HG03571 (cell line): ENCODE data around the gene MYG1.
"Not testable (repeated sequence)": the region's sequence is repeated elsewhere in the genome, so short reads cannot be mapped to it uniquely, and the experiment has no call there.

Experiments
- ATAC-seq: cut with Tn5 transposase; IDR thresholded peaks from one replicate; pipeline ENCODE4 v1.9.1; 2021; ENCODE audit not compliant: unreplicated experiment

Gene MYG1

DNA sequence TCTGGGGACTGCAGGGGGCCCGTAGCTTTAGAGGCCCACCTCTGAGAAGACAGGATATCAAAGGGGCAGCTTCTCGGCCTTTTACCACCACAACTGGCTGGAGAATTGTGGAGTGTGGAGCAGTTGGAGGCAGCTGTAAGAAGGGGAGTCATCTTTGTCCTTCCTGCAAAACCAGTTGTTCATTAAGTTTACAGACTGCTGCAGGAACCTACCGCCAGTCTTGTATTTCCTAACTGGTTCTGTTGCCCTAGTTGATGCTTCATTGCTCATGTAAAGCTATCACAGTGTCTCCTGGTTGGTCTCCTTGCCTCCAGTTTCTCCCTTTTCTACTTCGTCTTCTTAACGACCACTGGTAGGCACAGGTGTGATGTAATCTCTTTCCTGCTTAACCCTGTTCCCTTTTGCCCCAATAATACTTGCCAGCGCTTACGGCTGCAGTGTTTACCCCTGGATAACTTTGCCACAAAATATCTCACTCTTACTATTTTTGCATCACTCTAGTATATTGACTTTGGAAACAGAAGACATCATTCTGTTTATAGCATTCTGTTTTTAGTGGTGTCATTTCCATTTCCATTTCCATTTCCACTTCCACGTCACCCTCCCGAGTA lies 19.5 kb upstream of the MYG1 start:
- no peak for ATAC-seq

DNA sequence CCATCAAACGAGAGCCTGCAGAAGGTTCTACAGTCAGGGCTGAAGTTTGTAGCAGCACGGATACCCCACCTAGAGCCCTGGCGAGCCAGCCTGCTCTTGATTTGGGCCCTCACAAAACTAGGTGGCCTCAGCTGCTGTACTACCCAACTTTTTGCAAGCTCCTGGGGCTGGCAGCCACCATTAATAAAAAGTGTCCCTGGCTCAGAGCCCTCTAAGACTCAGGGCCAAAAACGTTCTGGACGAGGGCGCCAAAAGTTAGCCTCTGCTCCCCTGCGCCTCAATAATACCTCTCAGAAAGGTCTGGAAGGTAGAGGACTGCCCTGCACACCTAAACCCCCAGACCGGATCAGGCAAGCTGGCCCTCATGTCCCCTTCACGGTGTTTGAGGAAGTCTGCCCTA lies 13.0 kb upstream of the MYG1 start:
- ATAC-seq: no peak

DNA sequence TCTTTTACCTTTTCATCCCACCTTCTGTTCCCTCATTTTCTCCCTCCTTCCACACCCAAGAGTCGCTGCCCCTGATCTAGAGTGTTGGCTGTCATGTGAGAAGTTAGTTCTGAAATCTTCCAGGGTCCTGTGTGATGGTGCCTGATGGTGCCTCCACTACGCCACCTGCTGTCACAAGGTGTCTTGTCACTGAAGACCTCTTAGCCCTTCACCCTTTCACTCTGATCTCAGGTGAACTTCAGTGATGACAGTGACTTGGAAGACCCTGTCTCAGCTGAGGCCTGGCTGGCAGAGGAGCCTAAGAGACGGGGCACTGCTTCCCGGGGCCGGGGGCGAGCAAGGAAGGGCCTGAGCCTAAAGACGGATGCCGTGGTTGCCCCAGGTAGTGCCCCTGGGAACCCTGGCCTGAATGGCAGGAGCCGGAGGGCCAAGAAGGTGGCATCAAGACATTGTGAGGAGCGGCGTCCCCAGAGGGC lies 11.7 kb upstream of the MYG1 start:
- no peak for ATAC-seq

DNA sequence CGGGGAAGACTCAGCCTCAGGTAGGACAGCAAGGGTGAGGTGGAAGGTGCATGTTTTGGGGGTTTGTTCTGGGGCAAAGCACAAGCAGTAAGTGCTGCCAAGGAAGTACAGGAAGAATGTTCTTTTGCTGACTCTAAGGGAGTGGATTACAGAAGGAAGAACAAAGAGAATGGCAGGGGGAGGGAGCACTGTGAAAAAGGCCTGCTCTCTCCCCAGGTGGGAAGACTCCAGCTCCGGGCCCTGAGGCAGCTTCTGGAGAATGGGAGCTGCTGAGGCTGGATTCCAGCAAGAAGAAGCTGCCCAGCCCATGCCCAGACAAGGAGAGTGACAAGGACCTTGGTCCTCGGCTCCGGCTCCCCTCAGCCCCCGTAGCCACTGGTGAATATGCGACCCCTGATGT lies 11.2 kb upstream of the MYG1 start:
- no peak for ATAC-seq

DNA sequence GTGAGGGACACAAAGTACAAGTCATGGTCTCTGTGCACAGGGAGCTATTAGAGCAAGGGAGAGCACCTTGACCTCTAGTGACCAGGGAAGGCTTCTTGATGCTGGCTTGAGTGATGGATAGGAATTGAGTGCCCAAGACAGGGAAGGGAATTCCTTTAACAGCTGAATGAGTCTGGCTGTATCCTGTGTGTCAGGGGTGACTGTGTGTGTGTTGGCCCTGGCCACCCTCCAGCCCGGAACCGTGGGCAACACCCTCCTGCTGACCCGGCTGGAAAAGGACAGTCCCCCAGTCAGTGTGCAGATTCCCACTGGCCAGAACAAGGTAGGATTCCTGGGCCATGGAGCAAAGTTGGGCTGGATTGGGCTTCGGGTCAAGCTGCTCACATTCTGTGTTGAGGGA lies 9.6 kb upstream of the MYG1 start:
- no peak for ATAC-seq

DNA sequence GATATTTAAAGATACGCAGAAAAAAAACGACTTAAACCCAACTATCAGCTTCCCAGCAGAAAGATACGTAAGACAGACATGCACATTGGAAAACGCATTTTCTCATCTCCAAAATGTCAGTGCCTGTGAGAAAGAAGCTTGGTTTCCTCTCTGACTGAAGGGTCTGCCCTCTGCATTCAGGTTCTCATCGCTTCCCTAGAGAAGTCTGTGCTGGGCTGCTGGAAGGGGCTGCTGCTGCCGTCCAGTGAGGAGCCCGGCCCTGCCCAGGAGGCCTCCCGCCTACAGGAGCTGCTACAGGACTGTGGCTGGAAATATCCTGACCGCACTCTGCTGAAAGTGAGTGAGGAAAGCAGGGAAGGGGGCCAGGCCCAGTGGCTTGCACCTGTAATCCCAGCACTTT lies 8.8 kb upstream of the MYG1 start:
- no peak for ATAC-seq

DNA sequence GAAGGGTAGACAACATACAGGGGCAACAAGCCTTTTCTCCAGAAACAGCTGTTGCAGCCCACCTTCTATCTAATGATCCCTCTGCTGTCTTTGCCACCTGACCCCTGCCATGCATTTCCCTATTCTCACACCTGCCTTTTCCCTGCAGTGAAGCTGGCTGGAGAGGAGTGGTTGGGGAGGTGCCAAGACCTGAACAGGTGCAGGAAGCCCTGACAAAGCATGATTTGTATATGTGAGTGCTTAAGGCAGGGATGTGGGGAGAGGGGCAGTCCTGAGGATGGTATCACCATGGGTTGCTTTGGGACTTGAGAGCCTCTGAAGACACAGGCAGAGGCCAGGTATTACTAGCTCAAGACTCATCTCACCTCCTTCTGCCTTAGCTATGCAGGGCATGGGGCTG lies 7.1 kb upstream of the MYG1 start:
- ATAC-seq: no peak

DNA sequence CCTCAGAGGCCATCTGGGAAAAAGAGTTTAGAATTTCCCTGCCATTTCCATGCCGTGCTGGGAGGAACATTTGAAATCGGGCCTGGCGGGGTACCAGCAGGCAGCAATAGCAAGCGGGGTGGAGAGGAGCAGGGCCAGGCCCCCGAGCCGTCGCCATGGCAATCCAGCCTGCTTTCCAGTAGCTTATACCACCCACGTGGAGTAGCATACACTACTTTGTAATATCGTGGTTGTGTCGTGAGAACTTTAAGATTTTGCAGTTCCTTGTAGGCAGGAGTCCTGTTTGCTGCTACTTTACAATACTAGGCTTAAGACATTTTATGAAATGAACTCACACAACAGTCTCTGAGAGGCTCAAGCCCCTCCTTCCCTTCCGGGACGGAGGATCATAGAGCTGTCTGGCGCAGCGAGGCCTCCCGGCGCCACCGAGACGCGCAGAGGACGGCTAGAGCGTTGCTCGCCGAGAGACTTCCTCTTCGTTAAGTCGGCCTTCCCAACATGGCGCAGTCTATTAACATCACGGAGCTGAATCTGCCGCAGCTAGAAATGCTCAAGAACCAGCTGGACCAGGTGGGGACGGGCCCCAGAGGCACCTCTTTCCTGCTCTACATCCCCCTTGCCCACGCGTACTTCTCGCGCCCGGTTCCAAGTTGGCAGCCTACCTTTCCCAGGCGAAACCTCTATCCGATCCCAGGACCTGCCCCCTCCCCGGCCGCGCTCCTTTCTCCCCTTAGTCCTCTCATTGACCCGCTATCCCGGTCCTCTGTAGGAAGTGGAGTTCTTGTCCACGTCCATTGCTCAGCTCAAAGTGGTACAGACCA lies 4.2 kb upstream of the MYG1 start, which contains the start of gene PFDN5:
TSS of gene PFDN5 (plus strand) at position 473 of the 821 bp plus-strand sequence. CDS start at position 499, 26 bp downstream.
- ATAC-seq: peak; percentile 73

DNA sequence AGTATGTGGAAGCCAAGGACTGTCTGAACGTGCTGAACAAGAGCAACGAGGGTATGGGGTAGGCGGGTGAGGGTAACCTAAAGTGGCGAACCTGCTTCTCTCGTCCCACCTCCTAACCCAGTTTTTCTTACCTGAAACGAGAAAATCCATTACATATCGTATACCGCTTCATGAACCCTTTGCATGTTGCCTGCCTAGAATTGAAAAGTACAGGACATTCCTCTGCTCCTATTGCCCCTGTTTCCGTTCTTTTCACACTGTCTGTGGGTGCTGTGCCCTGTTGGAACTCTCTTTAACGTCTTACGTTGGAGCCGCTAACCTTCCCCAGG lies 3.6 kb upstream of the MYG1 start:
- no peak for ATAC-seq

DNA sequence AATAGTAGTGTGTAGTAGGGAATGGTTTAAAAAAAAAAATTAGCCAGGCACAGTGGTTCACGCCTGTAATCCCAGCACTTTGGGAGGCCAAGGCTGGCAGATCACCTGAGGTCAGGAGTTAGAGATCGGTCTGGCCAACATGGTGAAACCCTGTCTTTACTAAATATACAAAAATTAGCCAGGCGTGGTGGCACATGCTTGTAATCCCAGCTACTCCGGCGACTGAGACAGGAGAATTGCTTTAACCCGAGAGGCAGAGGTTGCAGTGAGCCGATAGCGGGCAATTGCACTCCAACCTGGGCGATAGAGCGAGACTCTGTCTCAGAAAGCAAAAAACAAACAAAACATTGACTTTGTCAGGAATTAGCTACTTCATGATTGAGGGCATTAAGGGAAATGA lies 2.4 kb upstream of the MYG1 start:
- not testable (repeated sequence) for ATAC-seq

DNA sequence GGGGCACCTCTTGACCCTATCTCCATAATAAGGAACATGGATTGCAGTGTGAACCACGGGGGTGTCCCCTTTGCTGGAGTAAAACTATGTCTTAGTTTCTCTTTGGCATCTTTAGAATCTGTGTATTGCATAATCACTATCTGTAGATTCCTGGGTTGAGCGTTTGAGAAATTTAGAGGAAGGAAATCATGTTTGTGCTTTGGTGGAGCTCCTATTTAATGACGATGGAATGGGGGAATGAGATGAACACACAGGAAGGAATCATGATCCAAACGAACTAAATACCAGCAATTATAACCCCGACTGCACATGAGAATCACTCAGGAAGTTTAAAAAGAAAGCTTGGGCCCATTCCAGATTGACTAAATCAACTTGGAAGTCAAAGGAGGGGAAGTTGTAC lies 1.3 kb upstream of the MYG1 start:
- ATAC-seq: no peak

DNA sequence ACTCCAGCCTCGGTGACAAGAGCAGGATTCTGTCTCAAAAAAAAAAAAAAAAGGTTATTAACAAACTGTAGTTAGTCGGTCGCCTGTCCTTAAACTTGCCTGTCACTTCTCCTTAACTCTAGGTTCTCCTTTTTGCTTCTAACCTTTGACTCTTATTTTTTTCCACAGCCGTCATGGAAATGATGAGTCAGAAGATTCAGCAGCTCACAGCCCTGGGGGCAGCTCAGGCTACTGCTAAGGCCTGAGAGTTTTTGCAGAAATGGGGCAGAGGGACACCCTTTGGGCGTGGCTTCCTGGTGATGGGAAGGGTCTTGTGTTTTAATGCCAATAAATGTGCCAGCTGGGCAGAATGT lies 418 bp upstream of the MYG1 start:
- no peak for ATAC-seq

DNA sequence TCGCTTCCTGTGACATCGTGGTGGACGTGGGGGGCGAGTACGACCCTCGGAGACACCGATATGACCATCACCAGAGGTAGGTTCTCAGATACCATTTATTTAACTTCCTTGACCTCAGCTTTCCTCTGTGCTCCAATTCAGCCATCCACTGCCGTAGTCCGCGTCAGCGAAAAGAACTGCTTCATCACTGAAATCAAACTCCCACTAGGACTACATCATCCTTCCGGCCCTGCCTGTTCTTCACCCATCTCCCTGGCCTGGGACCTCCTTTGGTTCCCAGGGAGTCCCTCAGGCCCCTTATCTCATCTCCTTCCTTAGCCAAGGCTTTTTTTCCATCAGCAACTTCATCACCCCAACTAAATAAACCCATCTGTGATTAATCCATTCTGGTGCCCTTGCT lies 692 bp downstream of the MYG1 start:
- no peak for ATAC-seq

DNA sequence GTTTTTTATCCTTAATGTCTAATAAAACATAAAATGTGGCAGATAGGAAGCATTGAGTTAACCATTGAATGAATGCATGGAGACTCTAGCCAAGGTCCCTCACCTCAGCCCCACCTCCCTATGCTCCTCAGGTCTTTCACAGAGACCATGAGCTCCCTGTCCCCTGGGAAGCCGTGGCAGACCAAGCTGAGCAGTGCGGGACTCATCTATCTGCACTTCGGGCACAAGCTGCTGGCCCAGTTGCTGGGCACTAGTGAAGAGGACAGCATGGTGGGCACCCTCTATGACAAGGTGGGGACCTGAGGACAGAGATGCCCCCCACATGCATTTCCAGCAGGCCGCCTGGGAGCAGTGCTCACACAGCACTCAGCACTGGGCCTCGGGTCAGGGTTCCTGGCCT lies 3.4 kb downstream of the MYG1 start:
- ATAC-seq: no peak

DNA sequence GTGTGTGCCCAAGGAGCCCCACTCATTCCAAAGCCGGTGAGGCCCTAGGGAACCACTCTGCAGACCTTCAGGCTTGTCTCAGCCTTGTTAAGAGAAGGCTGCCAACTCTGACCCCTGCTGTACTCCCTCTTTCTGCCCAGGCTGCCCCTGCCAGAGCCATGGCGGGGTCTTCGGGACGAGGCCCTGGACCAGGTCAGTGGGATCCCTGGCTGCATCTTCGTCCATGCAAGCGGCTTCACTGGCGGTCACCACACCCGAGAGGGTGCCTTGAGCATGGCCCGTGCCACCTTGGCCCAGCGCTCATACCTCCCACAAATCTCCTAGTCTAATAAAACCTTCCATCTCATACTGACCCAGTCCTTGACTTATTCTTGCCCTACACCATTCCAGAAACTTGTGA lies 7.3 kb downstream of the MYG1 start:
- ATAC-seq: no peak

DNA sequence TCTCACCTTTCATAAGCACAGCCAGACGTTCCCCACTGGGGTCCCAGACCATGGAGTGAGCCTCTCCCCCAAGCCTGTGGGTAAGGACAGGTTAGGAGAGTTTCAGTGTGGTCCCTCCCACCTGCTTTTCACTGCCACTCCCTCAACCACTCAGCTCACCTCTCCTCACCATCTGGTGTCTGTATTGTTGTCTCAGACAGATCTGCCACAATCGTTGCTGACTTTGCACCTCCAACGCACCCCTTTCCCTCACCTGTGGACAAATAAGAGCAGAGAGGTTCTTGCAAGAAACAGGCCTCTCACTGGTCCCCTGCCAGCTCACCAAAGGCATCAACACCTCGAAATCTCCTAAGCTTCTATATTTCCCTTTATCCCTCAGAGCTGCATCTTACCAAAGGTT lies 8.8 kb downstream of the MYG1 start:
- ATAC-seq: no peak

DNA sequence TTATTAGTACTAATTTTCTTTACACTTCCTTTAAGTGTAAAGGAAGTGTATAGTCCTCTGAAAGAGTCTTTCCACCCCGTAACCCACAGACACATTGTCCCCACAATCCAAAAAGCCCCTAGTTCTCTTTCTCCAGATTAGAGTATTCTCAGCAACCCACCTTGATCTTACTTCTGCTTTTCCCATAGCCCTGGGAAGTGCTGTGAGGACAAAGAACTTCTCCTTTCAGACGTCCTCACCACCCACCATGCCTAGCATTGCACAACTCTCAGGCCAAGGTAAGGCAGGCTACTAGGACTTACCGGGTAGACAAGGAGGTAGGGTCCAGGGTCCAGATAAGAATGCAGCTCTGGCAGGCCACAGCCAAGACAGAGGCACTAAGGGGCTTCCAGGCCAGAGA lies 14.5 kb downstream of the MYG1 start:
- ATAC-seq: no peak

DNA sequence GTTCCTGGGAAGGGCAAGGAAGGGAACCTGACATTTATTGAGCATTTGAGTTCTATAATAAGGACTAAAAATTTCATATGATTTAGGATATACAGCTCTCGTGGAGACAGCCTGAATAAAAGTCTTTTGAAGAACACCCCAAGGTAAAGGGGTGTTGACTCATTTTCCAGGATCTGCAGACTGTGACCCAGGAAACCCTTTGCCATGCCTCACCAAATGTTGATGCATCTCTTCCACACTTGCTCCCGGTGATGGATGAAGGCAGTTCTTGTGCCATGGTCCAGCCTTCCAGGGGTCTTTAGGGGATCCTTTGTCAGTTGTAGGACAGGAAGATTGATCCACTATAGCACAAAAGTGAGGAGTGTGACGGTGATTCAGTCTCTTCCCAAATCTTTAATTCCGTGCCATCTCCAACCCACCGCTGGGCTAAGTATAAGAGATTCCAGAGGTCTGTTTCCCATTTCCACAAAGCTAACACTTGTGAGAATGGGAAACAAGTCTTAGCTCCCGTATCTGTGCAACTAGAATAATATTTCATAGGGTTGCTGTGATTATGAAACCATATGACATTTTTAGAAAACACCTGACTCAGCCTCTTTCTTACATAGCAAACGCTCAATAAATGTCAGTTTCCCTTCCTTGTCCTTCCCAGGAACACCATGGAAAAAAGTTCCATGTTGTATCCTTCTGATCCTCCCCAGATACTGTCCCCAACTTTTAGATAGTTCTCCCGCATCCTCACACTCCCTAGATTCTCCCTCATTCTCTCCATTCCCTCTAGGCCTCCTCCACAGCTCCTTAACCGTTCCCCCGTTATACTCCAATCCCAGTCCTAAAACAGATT lies 21.1 kb downstream of the MYG1 start:
- ATAC-seq: no peak

DNA sequence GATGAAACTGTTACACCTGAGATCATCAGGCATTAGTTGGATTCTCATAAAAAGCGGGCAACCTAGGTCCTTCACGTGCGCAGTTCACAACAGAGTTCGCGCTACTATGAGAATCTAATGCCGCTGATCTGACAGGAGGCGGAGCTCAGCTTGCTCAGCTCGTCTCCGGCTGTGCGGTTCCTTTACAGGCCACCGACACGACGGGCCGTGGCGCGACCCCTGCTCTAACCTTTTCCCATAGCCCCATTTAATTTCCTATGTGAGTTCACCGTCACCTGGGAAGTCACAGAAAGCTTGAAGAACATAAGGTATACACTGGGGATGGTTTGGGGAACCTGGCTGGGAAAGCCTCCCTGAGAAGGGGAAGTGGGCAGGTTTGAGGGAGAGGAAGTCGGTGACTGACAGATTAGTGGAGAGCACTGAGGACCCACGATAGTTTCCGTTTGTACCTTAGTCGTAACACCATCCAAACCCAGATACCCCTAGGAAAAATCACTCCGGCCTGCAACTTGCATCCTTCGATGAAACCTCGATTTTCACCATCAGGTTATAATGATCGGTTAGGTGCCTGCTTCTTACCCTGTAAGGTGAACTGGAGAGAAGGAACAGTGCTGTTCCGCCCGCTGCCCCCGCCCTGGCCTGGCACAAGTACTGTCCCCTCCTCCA lies 24.8 kb downstream of the MYG1 start:
- ATAC-seq: no peak

DNA sequence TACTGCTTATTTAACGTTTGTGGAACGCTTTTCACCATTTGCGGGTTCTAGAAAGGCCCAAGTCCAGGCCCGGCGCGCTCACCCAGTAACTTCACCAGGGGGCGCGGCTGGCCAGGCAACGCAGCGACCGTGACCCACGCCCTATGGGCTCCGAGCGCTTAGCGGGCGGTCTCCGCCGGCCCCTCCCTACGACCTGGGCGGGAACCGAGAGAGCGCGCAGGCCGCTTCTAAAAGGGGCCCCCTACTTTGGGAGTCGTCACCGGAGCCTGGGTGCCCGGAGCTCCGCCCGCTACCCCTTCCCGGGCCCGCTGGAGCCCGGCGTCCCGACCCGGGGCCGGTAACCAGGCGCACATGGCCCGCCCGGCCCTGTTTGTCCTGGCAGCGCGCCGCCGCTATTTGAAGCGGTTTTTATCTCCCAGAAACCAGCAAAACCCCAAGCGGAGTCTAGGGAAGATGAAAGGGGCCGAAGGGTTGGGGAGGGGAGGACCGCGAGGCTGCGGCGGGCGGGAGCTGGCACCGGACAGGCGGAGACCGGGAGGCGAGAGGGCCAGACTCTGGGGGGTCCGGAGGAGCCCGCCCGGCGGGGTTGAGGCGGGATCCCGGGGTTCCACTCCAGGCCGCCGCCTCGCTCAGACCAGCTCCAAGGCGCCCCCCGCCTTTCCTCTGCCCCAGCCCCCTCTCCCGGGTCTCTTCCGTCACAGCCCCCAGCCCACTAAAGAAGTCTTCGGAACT lies 25.4 kb downstream of the MYG1 start:
- ATAC-seq: peak; percentile 40
